HepG2 (cell line): ENCODE data around the gene CDKN2C. TPM values are rescaled to one million over a fixed set of nuclear protein-coding genes. Genes with fewer than 3 reads are reported as not detected.

ENCODE experiments used
- FLYWCH1 ChIP-seq: sonication (generic); formaldehyde crosslinking; IDR thresholded peaks from 2 replicates; pipeline ENCODE4 v1.8.1; 2023; ENCODE audit warnings: mild to moderate bottlenecking, missing genetic modification reagents
- GATAD2A ChIP-seq: IDR thresholded peaks from 2 replicates; pipeline ENCODE4 v1.6.1; 2016
- KAT7 ChIP-seq: IDR thresholded peaks from 2 replicates; pipeline ENCODE4 v1.6.1; 2018; ENCODE audit warnings: borderline replicate concordance, missing compliant biosample characterization
- NFYB ChIP-seq: sonication (generic); formaldehyde crosslinking; IDR thresholded peaks from 2 replicates; pipeline ENCODE4 v1.4.0; 2020; ENCODE audit warnings: missing genetic modification reagents
- RFX5 ChIP-seq: IDR thresholded peaks from 2 replicates; pipeline ENCODE4 v1.6.1; 2011; ENCODE audit warnings: low read depth, low read length, improper control_type of control experiment
- SP1 ChIP-seq, 2 experiments: fragments of 450-650 bp in 1 of 2; sonication (generic) in 1 of 2; formaldehyde crosslinking in 1 of 2; IDR thresholded peaks; 2 replicates each; pipeline versions ENCODE4 v1.4.0 to v1.6.1; 2016 to 2020; ENCODE audit warnings: missing genetic modification reagents in 1 of 2
- ZKSCAN1 ChIP-seq: fragments of 150-350 bp; IDR thresholded peaks from 2 replicates; pipeline ENCODE4 v1.6.1; 2014; ENCODE audit warnings: low read length
- ZNF20 ChIP-seq: sonication (generic); formaldehyde crosslinking; IDR thresholded peaks from 2 replicates; pipeline ENCODE4 v1.4.0; 2020; ENCODE audit warnings: mild to moderate bottlenecking, moderate library complexity, missing genetic modification reagents
- ZNF225 ChIP-seq: sonication (generic); formaldehyde crosslinking; IDR thresholded peaks from 2 replicates; pipeline ENCODE4 v1.4.0; 2020; ENCODE audit warnings: mild to moderate bottlenecking, missing genetic modification reagents
- ZNF496 ChIP-seq: sonication (generic); formaldehyde crosslinking; IDR thresholded peaks from 2 replicates; pipeline ENCODE4 v1.8.1; 2023; ENCODE audit warnings: mild to moderate bottlenecking, moderate library complexity, missing genetic modification reagents; ENCODE audit not compliant: insufficient replicate concordance
- ZNF543 ChIP-seq: sonication (generic); formaldehyde crosslinking; IDR thresholded peaks from 2 replicates; pipeline ENCODE4 v1.4.0; 2020; ENCODE audit warnings: mild to moderate bottlenecking, missing genetic modification reagents
- ZNF652 ChIP-seq: IDR thresholded peaks from 2 replicates; pipeline ENCODE4 v1.6.1; 2016; ENCODE audit warnings: low read depth, borderline replicate concordance
- ZSCAN30 ChIP-seq: sonication (generic); formaldehyde crosslinking; IDR thresholded peaks from 2 replicates; pipeline ENCODE4 v1.5.0; 2020; ENCODE audit warnings: mild to moderate bottlenecking, missing genetic modification reagents
- ZSCAN9 ChIP-seq: IDR thresholded peaks from 2 replicates; pipeline ENCODE4 v1.6.1; 2016; ENCODE audit warnings: borderline replicate concordance
- polyA plus RNA-seq, 8 experiments: library from polyadenylated mRNA; depleted of rRNA in 3 of 8; stranded (reverse) in 7 of 8; unstranded in 1 of 8; fragments of >200 nt; fragmentation: Illumina TruSeq in 4 of 8; extraction: Trizol in 4 of 8; gene quantifications; 2 replicates each; pipeline versions ENCODE4 v1.2.1 to v1.2.3, GENCODE V29; 2011 to 2016; ENCODE audit warnings: low read depth in 4 of 8, missing spikeins in 1 of 8, mixed read lengths in 1 of 8; ENCODE audit not compliant: insufficient read depth in 1 of 8
- total RNA-seq, 5 experiments: library from RNA; depleted of rRNA; stranded (reverse); fragments of >200 nt; fragmentation: Illumina TruSeq; extraction: Trizol; gene quantifications; 2 replicates each; pipeline ENCODE4 v1.2.3, GENCODE V29; 2016; ENCODE audit warnings: low read depth in 1 of 5
- TF ChIP-seq, protein P1 (sequence below): sonication (generic); formaldehyde crosslinking; IDR thresholded peaks from 2 replicates; pipeline ENCODE4 v1.8.1; 2023; ENCODE audit warnings: missing genetic modification reagents, inconsistent platforms, borderline replicate concordance
- TF ChIP-seq, protein P2 (sequence below): sonication (generic); formaldehyde crosslinking; IDR thresholded peaks from 2 replicates; pipeline ENCODE4 v1.5.1; 2020; ENCODE audit warnings: missing genetic modification reagents, mild to moderate bottlenecking, borderline replicate concordance
- TF ChIP-seq, protein P3 (sequence below): sonication (generic); formaldehyde crosslinking; IDR thresholded peaks from 2 replicates; pipeline ENCODE4; 2020; ENCODE audit warnings: missing genetic modification reagents, mild to moderate bottlenecking, borderline replicate concordance
- TF ChIP-seq, protein P4 (sequence below): sonication (generic); formaldehyde crosslinking; IDR thresholded peaks from 2 replicates; pipeline ENCODE4 v1.5.1; 2020; ENCODE audit warnings: missing genetic modification reagents, mild to moderate bottlenecking, borderline replicate concordance
- TF ChIP-seq, protein P5 (sequence below): sonication (generic); formaldehyde crosslinking; conservative IDR thresholded peaks from 2 replicates; pipeline ENCODE4 v1.8.1; 2023; ENCODE audit warnings: missing genetic modification reagents

CDKN2C gene
- total and polyA plus RNA-seq, 2 of the 13 experiments (the other 11 are each of a cell fraction or from before 2014, with no cell fraction given) = 7.8 to 13.7 TPM

DNA sequence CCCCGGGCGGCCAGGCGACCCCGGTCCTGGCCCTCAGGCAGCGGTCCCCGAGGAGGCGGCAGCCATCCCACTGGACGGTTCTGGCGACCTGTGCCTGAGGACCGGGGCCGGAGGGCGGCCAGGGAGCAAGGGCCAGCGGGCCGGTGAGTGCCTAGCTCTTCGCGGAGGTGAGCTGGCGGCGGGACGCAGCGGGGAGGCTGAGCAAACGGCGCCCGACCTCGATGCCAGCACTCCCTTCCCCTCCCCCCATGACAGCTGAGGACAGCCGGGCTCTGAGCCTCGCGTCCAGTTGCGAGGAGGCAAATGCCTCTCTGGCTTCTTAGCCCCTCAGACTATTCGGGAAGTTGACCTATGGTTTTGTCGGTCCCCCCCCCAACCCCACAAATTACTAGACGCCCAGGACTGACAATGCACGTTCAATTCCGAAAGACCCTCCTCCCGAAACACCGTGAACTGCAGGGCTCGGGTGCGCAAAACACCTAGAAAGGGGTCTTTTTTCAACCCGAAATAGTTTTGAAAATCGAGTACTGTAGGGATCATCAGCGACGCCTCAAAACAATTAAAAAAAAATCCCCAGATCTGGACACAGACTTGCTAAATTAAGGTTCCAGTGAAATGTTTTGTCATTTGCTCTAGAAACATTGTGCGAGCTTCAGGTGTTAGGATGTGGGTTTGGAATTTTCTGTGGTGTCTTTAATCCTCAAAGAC is 8.3 kb downstream of the CDKN2C start (continued):
- TF ChIP-seq, protein P1, sequence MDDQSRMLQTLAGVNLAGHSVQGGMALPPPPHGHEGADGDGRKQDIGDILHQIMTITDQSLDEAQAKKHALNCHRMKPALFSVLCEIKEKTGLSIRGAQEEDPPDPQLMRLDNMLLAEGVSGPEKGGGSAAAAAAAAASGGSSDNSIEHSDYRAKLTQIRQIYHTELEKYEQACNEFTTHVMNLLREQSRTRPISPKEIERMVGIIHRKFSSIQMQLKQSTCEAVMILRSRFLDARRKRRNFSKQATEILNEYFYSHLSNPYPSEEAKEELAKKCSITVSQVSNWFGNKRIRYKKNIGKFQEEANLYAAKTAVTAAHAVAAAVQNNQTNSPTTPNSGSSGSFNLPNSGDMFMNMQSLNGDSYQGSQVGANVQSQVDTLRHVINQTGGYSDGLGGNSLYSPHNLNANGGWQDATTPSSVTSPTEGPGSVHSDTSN (CRISPR knock-in tag) = no peak
- TF ChIP-seq, protein P2, sequence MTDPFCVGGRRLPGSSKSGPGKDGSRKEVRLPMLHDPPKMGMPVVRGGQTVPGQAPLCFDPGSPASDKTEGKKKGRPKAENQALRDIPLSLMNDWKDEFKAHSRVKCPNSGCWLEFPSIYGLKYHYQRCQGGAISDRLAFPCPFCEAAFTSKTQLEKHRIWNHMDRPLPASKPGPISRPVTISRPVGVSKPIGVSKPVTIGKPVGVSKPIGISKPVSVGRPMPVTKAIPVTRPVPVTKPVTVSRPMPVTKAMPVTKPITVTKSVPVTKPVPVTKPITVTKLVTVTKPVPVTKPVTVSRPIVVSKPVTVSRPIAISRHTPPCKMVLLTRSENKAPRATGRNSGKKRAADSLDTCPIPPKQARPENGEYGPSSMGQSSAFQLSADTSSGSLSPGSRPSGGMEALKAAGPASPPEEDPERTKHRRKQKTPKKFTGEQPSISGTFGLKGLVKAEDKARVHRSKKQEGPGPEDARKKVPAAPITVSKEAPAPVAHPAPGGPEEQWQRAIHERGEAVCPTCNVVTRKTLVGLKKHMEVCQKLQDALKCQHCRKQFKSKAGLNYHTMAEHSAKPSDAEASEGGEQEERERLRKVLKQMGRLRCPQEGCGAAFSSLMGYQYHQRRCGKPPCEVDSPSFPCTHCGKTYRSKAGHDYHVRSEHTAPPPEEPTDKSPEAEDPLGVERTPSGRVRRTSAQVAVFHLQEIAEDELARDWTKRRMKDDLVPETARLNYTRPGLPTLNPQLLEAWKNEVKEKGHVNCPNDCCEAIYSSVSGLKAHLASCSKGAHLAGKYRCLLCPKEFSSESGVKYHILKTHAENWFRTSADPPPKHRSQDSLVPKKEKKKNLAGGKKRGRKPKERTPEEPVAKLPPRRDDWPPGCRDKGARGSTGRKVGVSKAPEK = no peak
- TF ChIP-seq ZNF225 (CRISPR knock-in tag) (peak; percentile 36; the same call in 1 of the 2 replicates), ZNF496 (CRISPR knock-in tag) (no peak), RFX5 (no peak), KAT7 (CRISPR knock-in tag) (peak; percentile 84), GATAD2A (CRISPR knock-in tag) (0 out of 2 replicates have a peak, but pooled peaks have one; percentile 13), NFYB (no peak), ZNF20 (CRISPR knock-in tag) (0 out of 2 replicates have a peak, but pooled peaks have one; percentile 44), ZNF652 (no peak), SP1 (IDR thresholded peaks at IDR 0.05) (no peak), SP1 (CRISPR knock-in tag; IDR thresholded peaks at IDR 0.05) (no peak), ZKSCAN1 (no peak), ZSCAN30 (no peak; the same call in 1 of the 2 replicates), FLYWCH1 (CRISPR knock-in tag) (no peak), ZNF543 (0 out of 2 replicates have a peak, but pooled peaks have one; percentile 22), ZSCAN9 (CRISPR knock-in tag) (no peak; the same call in 1 of the 2 replicates)
- TF ChIP-seq, protein P3, sequence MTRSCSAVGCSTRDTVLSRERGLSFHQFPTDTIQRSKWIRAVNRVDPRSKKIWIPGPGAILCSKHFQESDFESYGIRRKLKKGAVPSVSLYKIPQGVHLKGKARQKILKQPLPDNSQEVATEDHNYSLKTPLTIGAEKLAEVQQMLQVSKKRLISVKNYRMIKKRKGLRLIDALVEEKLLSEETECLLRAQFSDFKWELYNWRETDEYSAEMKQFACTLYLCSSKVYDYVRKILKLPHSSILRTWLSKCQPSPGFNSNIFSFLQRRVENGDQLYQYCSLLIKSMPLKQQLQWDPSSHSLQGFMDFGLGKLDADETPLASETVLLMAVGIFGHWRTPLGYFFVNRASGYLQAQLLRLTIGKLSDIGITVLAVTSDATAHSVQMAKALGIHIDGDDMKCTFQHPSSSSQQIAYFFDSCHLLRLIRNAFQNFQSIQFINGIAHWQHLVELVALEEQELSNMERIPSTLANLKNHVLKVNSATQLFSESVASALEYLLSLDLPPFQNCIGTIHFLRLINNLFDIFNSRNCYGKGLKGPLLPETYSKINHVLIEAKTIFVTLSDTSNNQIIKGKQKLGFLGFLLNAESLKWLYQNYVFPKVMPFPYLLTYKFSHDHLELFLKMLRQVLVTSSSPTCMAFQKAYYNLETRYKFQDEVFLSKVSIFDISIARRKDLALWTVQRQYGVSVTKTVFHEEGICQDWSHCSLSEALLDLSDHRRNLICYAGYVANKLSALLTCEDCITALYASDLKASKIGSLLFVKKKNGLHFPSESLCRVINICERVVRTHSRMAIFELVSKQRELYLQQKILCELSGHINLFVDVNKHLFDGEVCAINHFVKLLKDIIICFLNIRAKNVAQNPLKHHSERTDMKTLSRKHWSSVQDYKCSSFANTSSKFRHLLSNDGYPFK = 0 out of 2 replicates have a peak, but pooled peaks have one; percentile 39
- TF ChIP-seq, protein P4, sequence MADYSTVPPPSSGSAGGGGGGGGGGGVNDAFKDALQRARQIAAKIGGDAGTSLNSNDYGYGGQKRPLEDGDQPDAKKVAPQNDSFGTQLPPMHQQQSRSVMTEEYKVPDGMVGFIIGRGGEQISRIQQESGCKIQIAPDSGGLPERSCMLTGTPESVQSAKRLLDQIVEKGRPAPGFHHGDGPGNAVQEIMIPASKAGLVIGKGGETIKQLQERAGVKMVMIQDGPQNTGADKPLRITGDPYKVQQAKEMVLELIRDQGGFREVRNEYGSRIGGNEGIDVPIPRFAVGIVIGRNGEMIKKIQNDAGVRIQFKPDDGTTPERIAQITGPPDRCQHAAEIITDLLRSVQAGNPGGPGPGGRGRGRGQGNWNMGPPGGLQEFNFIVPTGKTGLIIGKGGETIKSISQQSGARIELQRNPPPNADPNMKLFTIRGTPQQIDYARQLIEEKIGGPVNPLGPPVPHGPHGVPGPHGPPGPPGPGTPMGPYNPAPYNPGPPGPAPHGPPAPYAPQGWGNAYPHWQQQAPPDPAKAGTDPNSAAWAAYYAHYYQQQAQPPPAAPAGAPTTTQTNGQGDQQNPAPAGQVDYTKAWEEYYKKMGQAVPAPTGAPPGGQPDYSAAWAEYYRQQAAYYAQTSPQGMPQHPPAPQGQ (CRISPR knock-in tag) = no peak
- TF ChIP-seq, protein P5, sequence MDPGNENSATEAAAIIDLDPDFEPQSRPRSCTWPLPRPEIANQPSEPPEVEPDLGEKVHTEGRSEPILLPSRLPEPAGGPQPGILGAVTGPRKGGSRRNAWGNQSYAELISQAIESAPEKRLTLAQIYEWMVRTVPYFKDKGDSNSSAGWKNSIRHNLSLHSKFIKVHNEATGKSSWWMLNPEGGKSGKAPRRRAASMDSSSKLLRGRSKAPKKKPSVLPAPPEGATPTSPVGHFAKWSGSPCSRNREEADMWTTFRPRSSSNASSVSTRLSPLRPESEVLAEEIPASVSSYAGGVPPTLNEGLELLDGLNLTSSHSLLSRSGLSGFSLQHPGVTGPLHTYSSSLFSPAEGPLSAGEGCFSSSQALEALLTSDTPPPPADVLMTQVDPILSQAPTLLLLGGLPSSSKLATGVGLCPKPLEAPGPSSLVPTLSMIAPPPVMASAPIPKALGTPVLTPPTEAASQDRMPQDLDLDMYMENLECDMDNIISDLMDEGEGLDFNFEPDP (CRISPR knock-in tag) = no peak
